Fibroblast of lung (primary cell): ENCODE results near the gene ACSL3. TPM values are rescaled to one million over a fixed set of nuclear protein-coding genes. Genes with fewer than 3 reads are reported as not detected.

ENCODE experiments used
- DNase-seq, 2 donors: peaks; one replicate each; pipeline versions ENCODE4 v3.0.0 to v3.0.0-alpha.2; 2010; ENCODE audit warnings: low read depth in 2 of 2
- H2AFZ ChIP-seq: 2 replicates; pipeline ENCODE4 v1.5.1; 2012; ENCODE audit warnings: low read length, control low read depth, inconsistent platforms
- H3K27ac ChIP-seq: 2 replicates; pipeline ENCODE4 v1.5.1; 2011; ENCODE audit warnings: low read length, control low read depth; ENCODE audit not compliant: insufficient read depth
- H3K27me3 ChIP-seq: 2 replicates; pipeline ENCODE4 v1.5.1; 2011; ENCODE audit warnings: mild to moderate bottlenecking, low read length; ENCODE audit not compliant: control insufficient read depth, insufficient read depth
- H3K36me3 ChIP-seq: 2 replicates; pipeline ENCODE4 v1.5.1; 2011; ENCODE audit warnings: low read length; ENCODE audit not compliant: control insufficient read depth, insufficient read depth
- H3K4me1 ChIP-seq: 2 replicates; pipeline ENCODE4 v1.5.1; 2011; ENCODE audit warnings: low read length; ENCODE audit not compliant: control insufficient read depth, insufficient read depth; ENCODE audit errors: extremely low read depth
- H3K4me2 ChIP-seq: 2 replicates; pipeline ENCODE4 v1.5.1; 2011; ENCODE audit warnings: low read length, control low read depth; ENCODE audit not compliant: insufficient read depth; ENCODE audit errors: extremely low read depth
- H3K4me3 ChIP-seq, 4 experiments: fragments of 200-600 bp in 1 of 4; sonication (generic) in 1 of 4; replicated peaks in 1 of 4; 2 replicates each; pipeline ENCODE4 v1.5.1; 2011 to 2016; ENCODE audit warnings: low read length in 4 of 4, low read depth in 3 of 4, mild to moderate bottlenecking in 3 of 4, control low read depth in 2 of 4, inconsistent platforms in 1 of 4, mixed read lengths in 1 of 4; ENCODE audit not compliant: insufficient read depth in 1 of 4; ENCODE audit errors: control extremely low read depth in 1 of 4
- H3K79me2 ChIP-seq: 2 replicates; pipeline ENCODE4 v1.5.1; 2012; ENCODE audit warnings: mild to moderate bottlenecking, low read length, inconsistent platforms; ENCODE audit not compliant: control insufficient read depth, insufficient read depth
- H3K9ac ChIP-seq: 2 replicates; pipeline ENCODE4 v1.5.1; 2011; ENCODE audit warnings: mild to moderate bottlenecking, low read length, control low read depth; ENCODE audit not compliant: insufficient read depth
- H3K9me3 ChIP-seq: 2 replicates; pipeline ENCODE4 v1.5.1; 2012; ENCODE audit warnings: low read depth, low read length; ENCODE audit not compliant: control insufficient read depth, insufficient read depth
- H4K20me1 ChIP-seq: 2 replicates; pipeline ENCODE4 v1.5.1; 2011; ENCODE audit warnings: low read length; ENCODE audit not compliant: control insufficient read depth, insufficient read depth; ENCODE audit errors: extremely low read depth
- EZH2 ChIP-seq: IDR thresholded peaks from 2 replicates; pipeline ENCODE4 v1.5.1; 2012; ENCODE audit warnings: low read length, control low read depth, mild to moderate bottlenecking; ENCODE audit errors: missing control alignments
- polyA plus RNA-seq, 2 donors: library from polyadenylated mRNA; depleted of rRNA in 1 of 2; stranded (reverse) in 1 of 2; unstranded in 1 of 2; fragments of >200 nt; gene quantifications; 2 replicates each; pipeline ENCODE4 v1.2.1, GENCODE V29; 2011 to 2012; ENCODE audit warnings: missing spikeins in 1 of 2
- total RNA-seq: library from RNA; depleted of rRNA; stranded (reverse); fragments of >200 nt; gene quantifications from 2 replicates; pipeline ENCODE4 v1.2.1, GENCODE V29; 2014
- TF ChIP-seq, protein P1 (sequence below), 2 donors: IDR thresholded peaks in 1 of 2; conservative IDR thresholded peaks in 1 of 2; 1 replicate in 1 of 2; 2 replicates in 1 of 2; pipeline ENCODE4 v1.5.1; 2011 to 2012; ENCODE audit warnings: low read length in 2 of 2, control low read depth in 1 of 2, inconsistent platforms in 1 of 2, low read depth in 1 of 2, mild to moderate bottlenecking in 1 of 2

The ACSL3 gene
- total and polyA plus RNA-seq, 2 donors (not counting 1 experiment from before 2014, with no cell fraction given): 147 to 377 TPM

DNA sequence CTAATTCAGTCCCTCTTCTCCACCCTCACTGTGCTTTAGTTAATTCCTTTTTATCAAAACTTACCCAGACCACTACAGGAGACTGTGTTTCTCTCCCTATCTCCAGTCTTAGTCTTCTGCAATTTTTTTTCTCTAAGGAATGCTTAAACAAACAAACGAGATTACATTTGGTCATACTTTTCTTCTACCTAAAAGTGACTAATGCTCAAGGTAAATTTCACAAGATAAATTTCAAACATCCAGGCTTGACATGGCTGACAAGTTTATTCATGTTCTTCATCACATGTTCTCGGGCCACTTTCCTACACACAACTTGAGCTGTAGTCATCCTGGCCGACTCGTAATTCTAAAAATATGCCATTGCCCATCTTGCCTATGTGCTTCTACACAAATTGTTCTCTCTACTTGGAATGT, 23.2 kb upstream of the ACSL3 start:
- DNase-seq: peak in 1 of 2 donors; percentile 80
- Histone ChIP-seq H3K27me3 (no peaks in the 10 kb centered on the region), H3K27ac (no peak overlapping the region), H3K4me1 (no peaks in the 10 kb centered on the region), H2AFZ (no peak overlapping the region), H4K20me1 (no peaks in the 10 kb centered on the region), H3K36me3 (no peaks in the 10 kb centered on the region), H3K79me2 (no peaks in the 10 kb centered on the region), H3K4me2 (no peak overlapping the region), H3K4me3 (no peak overlapping the region), H3K9me3 (no peaks in the 10 kb centered on the region), H3K9ac (no peak overlapping the region)
- TF ChIP-seq, protein P1, sequence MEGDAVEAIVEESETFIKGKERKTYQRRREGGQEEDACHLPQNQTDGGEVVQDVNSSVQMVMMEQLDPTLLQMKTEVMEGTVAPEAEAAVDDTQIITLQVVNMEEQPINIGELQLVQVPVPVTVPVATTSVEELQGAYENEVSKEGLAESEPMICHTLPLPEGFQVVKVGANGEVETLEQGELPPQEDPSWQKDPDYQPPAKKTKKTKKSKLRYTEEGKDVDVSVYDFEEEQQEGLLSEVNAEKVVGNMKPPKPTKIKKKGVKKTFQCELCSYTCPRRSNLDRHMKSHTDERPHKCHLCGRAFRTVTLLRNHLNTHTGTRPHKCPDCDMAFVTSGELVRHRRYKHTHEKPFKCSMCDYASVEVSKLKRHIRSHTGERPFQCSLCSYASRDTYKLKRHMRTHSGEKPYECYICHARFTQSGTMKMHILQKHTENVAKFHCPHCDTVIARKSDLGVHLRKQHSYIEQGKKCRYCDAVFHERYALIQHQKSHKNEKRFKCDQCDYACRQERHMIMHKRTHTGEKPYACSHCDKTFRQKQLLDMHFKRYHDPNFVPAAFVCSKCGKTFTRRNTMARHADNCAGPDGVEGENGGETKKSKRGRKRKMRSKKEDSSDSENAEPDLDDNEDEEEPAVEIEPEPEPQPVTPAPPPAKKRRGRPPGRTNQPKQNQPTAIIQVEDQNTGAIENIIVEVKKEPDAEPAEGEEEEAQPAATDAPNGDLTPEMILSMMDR (conservative IDR thresholded peaks at IDR 0.05 in 1 of 2, IDR thresholded peaks at IDR 0.05 in 1 of 2; ENCODE audit: low read depth in 1 of 2, low read length in 2 of 2): no peak
- TF ChIP-seq EZH2: no peak

DNA sequence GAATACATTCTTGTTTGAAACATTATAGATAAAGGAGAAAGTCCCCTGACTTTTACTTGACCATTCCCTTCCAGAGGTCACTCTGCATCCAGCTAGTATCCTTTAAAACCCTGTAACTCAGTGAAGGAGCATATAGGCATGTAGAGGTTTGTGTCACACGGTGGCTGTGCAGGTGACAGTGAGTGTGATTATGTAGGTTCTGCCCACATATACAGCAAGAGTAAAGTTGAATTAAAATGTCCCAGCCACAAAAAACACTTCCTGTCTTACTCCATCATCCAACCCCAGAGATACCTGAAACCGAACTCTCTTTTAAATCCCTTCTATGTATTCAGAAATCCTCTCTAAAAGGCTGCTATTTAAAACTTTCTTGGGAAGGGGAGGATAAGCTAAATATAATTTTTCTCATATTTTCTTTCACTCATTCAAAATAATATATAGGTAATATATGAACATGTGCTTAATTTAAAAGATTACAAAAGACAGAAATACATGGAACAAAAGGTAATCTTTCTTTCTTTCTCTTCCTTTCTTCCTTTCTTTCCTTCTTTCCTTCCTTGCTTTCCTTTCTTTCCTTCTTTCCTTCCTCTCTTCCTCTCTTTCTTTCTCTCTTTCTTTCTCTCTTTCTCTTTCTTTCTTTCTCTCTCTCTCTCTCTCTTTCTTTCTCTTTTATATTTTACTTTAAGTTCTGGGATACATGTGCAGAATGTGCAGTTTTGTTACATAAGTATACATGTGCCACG, 20.6 kb upstream of the ACSL3 start:
- H3K9me3 ChIP-seq: no peaks in the 10 kb centered on the region
- no peak overlapping the region for H3K4me2 ChIP-seq
- no peaks in the 10 kb centered on the region for H3K36me3 ChIP-seq
- H3K9ac ChIP-seq: no peak overlapping the region
- no peak overlapping the region for H3K4me3 ChIP-seq
- H3K27me3 ChIP-seq: no peaks in the 10 kb centered on the region
- no peak overlapping the region for H2AFZ ChIP-seq
- H4K20me1 ChIP-seq: no peaks in the 10 kb centered on the region
- TF ChIP-seq, protein P1 (conservative IDR thresholded peaks at IDR 0.05 in 1 of 2, IDR thresholded peaks at IDR 0.05 in 1 of 2; ENCODE audit: low read depth in 1 of 2, low read length in 2 of 2): no peak
- TF ChIP-seq EZH2: no peak
- no peak for DNase-seq
- no peak overlapping the region for H3K27ac ChIP-seq
- no peaks in the 10 kb centered on the region for H3K4me1 ChIP-seq
- no peaks in the 10 kb centered on the region for H3K79me2 ChIP-seq

DNA sequence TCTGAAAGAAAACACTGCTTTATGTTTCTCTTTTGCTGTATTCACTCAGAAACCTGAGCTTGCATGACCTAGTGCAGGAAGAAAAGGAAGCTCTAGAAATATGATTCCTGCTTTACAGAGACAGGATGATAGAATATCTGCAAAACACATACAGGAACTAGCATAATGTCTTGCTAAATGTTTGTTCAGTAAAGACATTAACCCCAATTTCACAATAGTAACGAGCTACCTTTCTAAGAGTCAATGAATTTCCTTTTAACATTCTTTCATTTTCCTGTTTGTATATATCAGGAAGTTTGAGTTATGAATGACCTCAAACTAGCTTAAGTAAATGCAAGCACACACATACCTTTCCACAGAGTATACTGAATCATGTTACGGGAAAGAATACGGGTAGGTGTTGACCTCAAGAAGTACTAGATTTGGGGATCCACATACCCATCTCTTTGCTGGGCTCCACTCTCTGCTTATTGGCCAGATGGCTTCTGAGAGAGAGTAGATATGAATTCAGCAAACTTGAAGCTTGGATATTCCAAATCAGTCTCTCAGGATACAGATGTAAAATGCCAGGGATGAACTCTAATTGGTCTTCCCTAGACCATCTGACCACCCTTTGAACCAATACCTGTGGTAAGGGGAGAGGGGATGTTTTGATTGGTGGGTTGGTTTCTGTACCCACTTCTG, 18.2 kb upstream of the ACSL3 start:
- Histone ChIP-seq H3K27ac (no peak overlapping the region), H3K4me2 (no peak overlapping the region), H3K9me3 (no peaks in the 10 kb centered on the region), H3K4me3 (no peak overlapping the region), H3K27me3 (no peaks in the 10 kb centered on the region), H3K9ac (no peak overlapping the region), H3K36me3 (no peaks in the 10 kb centered on the region), H3K4me1 (no peaks in the 10 kb centered on the region), H3K79me2 (no peaks in the 10 kb centered on the region), H4K20me1 (no peaks in the 10 kb centered on the region), H2AFZ (no peak overlapping the region)
- no peak for TF ChIP-seq EZH2
- TF ChIP-seq, protein P1 (conservative IDR thresholded peaks at IDR 0.05 in 1 of 2, IDR thresholded peaks at IDR 0.05 in 1 of 2; ENCODE audit: low read depth in 1 of 2, low read length in 2 of 2): no peak
- peak; percentile 57 for DNase-seq
